PC-3 (cell line): ENCODE data around the gene LAG3. TPM values are rescaled to one million over a fixed set of nuclear protein-coding genes. Genes with fewer than 3 reads are reported as not detected.

Experiments used
- ATAC-seq: fragments of 200-7000 bp; cut with Tn5 transposase; 2 replicates; pipeline ENCODE4 v1.9.1; 2020; ENCODE audit warnings: mild to moderate bottlenecking, moderate library complexity
- BruUV-seq: library from RNA; stranded (reverse); fragments of 400-500 nt; replicated peaks from 2 replicates; lab custom pipeline; 2021; lab: Mats Ljungman, UMichigan
- CTCF ChIA-PET: fragments of 300-600 bp; sonication (Branson Sonifier 250); formaldehyde crosslinking; loops from one replicate; lab custom pipeline; 2022; ENCODE audit warnings: antibody characterized with exemption; lab: Charles Lee
- POLR2A ChIA-PET: fragments of 300-600 bp; sonication (Branson Sonifier 250); formaldehyde crosslinking; loops from one replicate; lab custom pipeline; 2022; ENCODE audit warnings: antibody characterized with exemption; ENCODE audit not compliant: unreplicated experiment; lab: Charles Lee
- DNase-seq: peaks from one replicate; pipeline ENCODE4 v3.0.0-alpha.2; 2015
- H2AFZ ChIP-seq: fragments of 300-600 bp; sonication (generic); 2 replicates; pipeline ENCODE4 v1.6.0; 2016; ENCODE audit warnings: antibody characterized with exemption, low read length
- H3F3A ChIP-seq: fragments of 300-600 bp; sonication (generic); one replicate; pipeline ENCODE4 v1.6.0; 2017; ENCODE audit warnings: antibody characterized with exemption, low read length, control low read depth, mild to moderate bottlenecking; ENCODE audit not compliant: unreplicated experiment
- H3K27ac ChIP-seq: fragments of 300-600 bp; sonication (generic); 2 replicates; pipeline ENCODE4 v1.5.1; 2016; ENCODE audit warnings: mild to moderate bottlenecking, low read length
- H3K27me3 ChIP-seq: fragments of 300-600 bp; sonication (generic); 2 replicates; pipeline ENCODE4 v1.6.1; 2016; ENCODE audit warnings: low read length, mixed read lengths
- H3K36me3 ChIP-seq: fragments of 300-600 bp; sonication (generic); 2 replicates; pipeline ENCODE4 v1.6.1; 2016; ENCODE audit warnings: low read depth, mixed run types, low read length, mixed read lengths
- H3K4me1 ChIP-seq: fragments of 300-600 bp; sonication (generic); 2 replicates; pipeline ENCODE4 v1.5.1; 2016; ENCODE audit warnings: low read length; ENCODE audit not compliant: insufficient read depth
- H3K4me2 ChIP-seq: fragments of 300-600 bp; sonication (generic); 2 replicates; pipeline ENCODE4 v1.6.0; 2016; ENCODE audit warnings: low read length
- H3K4me3 ChIP-seq: fragments of 300-600 bp; sonication (generic); 2 replicates; pipeline ENCODE4 v1.5.1; 2016; ENCODE audit warnings: mild to moderate bottlenecking, low read length, mixed read lengths
- H3K79me2 ChIP-seq: fragments of 300-600 bp; sonication (generic); 2 replicates; pipeline ENCODE4 v1.6.1; 2017; ENCODE audit warnings: low read length, mixed read lengths
- H3K9ac ChIP-seq: fragments of 300-600 bp; sonication (generic); 2 replicates; pipeline ENCODE4 v1.6.0; 2016; ENCODE audit warnings: mild to moderate bottlenecking, low read length
- H3K9me2 ChIP-seq: fragments of 300-600 bp; sonication (generic); replicated peaks from 2 replicates; pipeline ENCODE4 v1.6.1; 2016; ENCODE audit warnings: mixed run types, low read length, mixed read lengths
- H3K9me3 ChIP-seq: fragments of 300-600 bp; sonication (generic); 2 replicates; pipeline ENCODE4 v1.6.1; 2016; ENCODE audit warnings: low read length, mixed read lengths
- H4K20me1 ChIP-seq: fragments of 300-600 bp; sonication (generic); 2 replicates; pipeline ENCODE4 v1.6.1; 2016; ENCODE audit warnings: low read length, mixed read lengths
- CTCF ChIP-seq: fragments of 300-600 bp; sonication (generic); conservative IDR thresholded peaks from 2 replicates; pipeline ENCODE4 v1.5.1; 2017; ENCODE audit warnings: antibody characterized with exemption, low read depth, mild to moderate bottlenecking, low read length
- EZH2 ChIP-seq: fragments of 300-600 bp; sonication (generic); IDR thresholded peaks from one replicate; pipeline ENCODE4 v1.6.1; 2017; ENCODE audit warnings: antibody characterized with exemption, mild to moderate bottlenecking, low read length; ENCODE audit not compliant: unreplicated experiment
- EZH2phosphoT487 ChIP-seq: fragments of 300-600 bp; sonication (generic); IDR thresholded peaks from 2 replicates; pipeline ENCODE4 v1.6.1; 2018; ENCODE audit warnings: mild to moderate bottlenecking, antibody characterized with exemption, low read length, borderline replicate concordance
- intact Hi-C: fragments of 100-400 bp; cut with micrococcal nuclease; formaldehyde crosslinking; loops from 2 replicates; pipeline ENCODE4 v1.9.0; 2023
- total RNA-seq: library from RNA; depleted of rRNA; stranded (reverse); fragments of >200 nt; gene quantifications from 2 replicates; pipeline ENCODE4 v1.2.3, GENCODE V29; 2014

Gene LAG3
- total RNA-seq, 1 experiment from 2014 or later = 0.58 TPM

DNA sequence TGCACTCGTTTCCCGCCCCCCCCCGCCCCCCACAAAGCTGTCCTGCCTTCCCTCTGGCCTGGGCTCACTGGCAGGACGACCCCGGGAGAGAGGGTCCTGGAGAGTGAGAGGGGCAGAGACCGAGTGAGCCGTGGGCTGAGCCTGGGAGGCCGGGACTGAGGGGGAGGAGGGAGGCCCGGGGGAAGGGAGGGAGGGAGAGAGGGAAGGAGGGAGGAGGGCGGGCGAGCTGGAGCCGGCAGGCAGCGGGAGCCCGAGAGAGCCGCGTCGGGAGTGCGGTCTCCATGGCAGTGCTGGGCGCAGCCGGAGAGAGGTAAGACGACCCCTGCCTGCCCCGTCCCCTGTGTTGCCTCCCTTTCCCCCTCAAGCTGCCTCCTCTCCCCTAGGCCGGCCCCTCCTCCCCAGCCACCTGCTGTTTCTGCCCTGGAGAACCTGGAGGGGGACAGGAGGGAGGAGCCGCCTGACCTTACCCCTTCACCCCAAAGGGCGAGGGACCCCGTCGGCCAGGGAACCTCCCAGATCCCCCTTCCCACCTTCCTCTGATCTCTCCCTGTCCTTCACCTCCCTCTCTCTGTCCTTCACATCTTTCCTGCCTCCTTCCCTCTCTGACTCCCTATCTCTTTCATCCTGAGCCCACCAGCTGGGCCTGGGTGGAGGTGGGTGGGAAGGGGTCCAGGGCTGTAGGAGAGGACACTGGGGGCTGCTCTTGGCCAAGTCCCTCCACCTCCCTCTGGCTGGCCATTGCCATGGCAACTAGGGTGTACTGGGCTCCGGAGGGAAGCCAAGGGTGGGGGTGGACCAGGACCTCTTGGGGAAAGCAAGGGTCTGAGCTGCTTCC lies 49.5 kb downstream of the LAG3 start, which contains the start of gene GPR162:
Gene GPR162, plus strand, starts transcription at position 231 of the 835 bp plus-strand sequence. CDS start 2,078 bp downstream, outside the sequence.
- no peaks in the 10 kb centered on the region for H3K27me3 ChIP-seq
- intact Hi-C loops = no loop called here
- no peak within 1 kb of the TSS for H3K27ac ChIP-seq
- no peaks in the 10 kb centered on the region for H3K4me1 ChIP-seq
- H3K4me2 ChIP-seq = no peak within 1 kb of the TSS
- no peaks in the 10 kb centered on the region for H3K79me2 ChIP-seq
- no peaks in the 10 kb centered on the region for H3K9me2 ChIP-seq
- ATAC-seq (no peak), DNase-seq (no peak)
- H3K9ac ChIP-seq = no peak within 1 kb of the TSS
- H3K36me3 ChIP-seq = no peaks in the 10 kb centered on the region
- no peak within 1 kb of the TSS for H3K4me3 ChIP-seq
- BruUV-seq = no TSS peak
- no peaks in the 10 kb centered on the region for H4K20me1 ChIP-seq
- CTCF ChIA-PET = no interaction called here
- POLR2A ChIA-PET = no interaction called here
- no peaks in the 10 kb centered on the region for H3F3A ChIP-seq
- TF ChIP-seq CTCF (no peak), EZH2phosphoT487 (no peak), EZH2 (no peak)
- no peaks in the 10 kb centered on the region for H3K9me3 ChIP-seq
- no peak within 1 kb of the TSS for H2AFZ ChIP-seq

DNA sequence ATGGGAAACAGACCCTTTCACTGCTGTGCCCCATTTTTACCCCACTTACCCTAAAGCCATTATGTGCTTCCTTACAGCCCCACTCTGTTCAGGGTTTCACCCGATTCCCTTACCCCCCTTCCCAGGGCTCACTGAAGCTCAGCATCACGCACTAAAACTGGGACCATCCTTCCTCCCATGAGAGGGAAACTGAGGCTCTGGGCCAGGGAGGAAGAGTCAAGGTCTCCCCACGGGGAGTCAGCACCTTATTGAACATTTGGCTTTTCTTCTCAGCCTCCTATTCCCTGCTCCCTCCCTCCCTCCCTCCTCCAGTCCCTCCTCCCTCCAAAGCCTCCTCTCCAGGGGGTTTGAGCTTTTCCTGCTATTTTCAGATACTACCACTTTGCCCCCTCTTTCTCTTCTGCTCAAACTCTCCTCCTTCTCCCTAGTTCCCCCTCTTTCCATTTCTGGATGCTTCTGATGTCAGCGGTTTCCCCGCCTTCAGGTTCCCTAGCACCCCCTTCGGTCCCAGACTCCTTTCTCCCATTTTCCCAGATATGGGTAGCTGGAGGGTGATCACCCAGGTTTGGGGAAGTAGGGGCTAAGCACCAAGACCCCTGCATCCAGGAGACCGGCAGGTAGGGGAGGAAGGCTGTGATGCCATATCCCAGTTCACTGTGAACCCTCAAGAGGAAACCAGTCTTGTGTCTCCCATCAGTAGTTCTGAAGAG lies 50.3 kb downstream of the LAG3 start:
- ChIA-PET CTCF (no interaction called here), POLR2A (no interaction called here)
- no peak overlapping the region for H3K4me3 ChIP-seq
- H3K9me3 ChIP-seq = no peaks in the 10 kb centered on the region
- H3K36me3 ChIP-seq = no peaks in the 10 kb centered on the region
- no peak for DNase-seq
- H4K20me1 ChIP-seq = no peaks in the 10 kb centered on the region
- intact Hi-C loops = no loop called here
- H3K27me3 ChIP-seq = no peaks in the 10 kb centered on the region
- no peaks in the 10 kb centered on the region for H3K9me2 ChIP-seq
- BruUV-seq = no TSS peak
- H3K4me1 ChIP-seq = peaks cover 5% of the 10 kb centered on the region; the same call in 1 of the 2 replicates
- no peaks in the 10 kb centered on the region for H3K79me2 ChIP-seq
- no peak overlapping the region for H2AFZ ChIP-seq
- H3F3A ChIP-seq = no peaks in the 10 kb centered on the region
- no peak for ATAC-seq
- no peak overlapping the region for H3K9ac ChIP-seq
- no peak overlapping the region for H3K27ac ChIP-seq
- TF ChIP-seq CTCF = no peak
- no peak for TF ChIP-seq EZH2
- no peak for TF ChIP-seq EZH2phosphoT487
- no peak overlapping the region for H3K4me2 ChIP-seq
